Measurements from ENCODE around the gene HSD3B7. TPM values are rescaled to one million over a fixed set of nuclear protein-coding genes. Genes with fewer than 3 reads are reported as not detected.
A peak's percentile ranks its signal among the peaks of the same experiment; 100 is the strongest.

HSD3B7 gene
- polyA plus RNA-seq, 1 donor (not counting 4 experiments of a cell fraction or from before 2014, with no cell fraction given): 2.0 TPM

DNA sequence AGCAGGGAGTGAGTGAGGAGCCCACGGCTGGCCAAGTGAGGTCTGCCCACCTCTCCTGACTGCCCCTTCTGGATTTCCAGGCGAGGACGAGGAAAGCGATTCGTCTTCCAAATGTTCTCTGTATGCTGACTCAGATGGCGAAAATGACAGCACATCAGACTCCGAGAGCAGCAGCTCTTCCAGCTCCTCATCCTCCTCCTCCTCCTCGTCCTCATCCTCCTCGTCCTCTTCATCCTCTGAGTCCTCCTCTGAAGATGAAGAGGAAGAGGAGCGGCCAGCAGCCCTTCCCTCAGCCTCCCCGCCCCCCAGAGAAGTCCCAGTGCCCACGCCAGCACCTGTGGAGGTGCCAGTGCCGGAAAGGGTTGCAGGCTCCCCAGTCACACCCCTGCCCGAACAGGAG is 13.7 kb upstream of the HSD3B7 start:
- no peak for DNase-seq (ENCODE audit: low read depth, low spot score)
- FAIRE-seq: no peak
- no peaks in the 10 kb centered on the region for H3K9me3 ChIP-seq (ENCODE audit: control insufficient read depth, low read depth, low read length)

DNA sequence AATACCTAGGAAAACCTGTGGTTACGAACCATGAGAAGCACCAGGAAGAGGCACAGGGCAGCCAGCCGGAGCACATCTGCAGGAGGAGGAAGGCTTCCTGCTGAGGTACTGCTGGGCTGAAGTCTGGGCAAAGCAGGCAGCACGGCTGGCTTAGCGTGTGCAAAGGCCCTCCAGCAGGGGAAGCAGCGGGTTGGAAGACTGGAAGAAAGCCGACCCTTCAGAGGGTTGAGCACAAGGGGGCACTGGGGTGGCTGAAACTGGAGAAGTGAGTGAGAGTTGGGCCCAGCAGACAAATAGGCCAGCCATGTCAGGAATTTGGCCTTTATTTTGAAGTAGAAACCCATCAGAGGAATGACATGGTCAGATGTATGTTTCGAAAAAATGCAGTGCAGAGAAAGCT is 12.1 kb upstream of the HSD3B7 start:
- H3K9me3 ChIP-seq (ENCODE audit: control insufficient read depth, low read depth, low read length): no peaks in the 10 kb centered on the region
- H3K27me3 ChIP-seq (ENCODE audit: control insufficient read depth, extremely low read depth, insufficient read depth, low read length): no peaks in the 10 kb centered on the region
- FAIRE-seq: no peak
- no peak overlapping the region for H3K4me3 ChIP-seq (ENCODE audit: control insufficient read depth in 2 of 3, extremely low read depth in 1 of 3, insufficient read depth in 2 of 3, low read depth in 1 of 3, low read length in 3 of 3)
- H3K4me2 ChIP-seq (ENCODE audit: control insufficient read depth, extremely low read depth, insufficient read depth, low read depth, low read length): no peak overlapping the region
- H4K20me1 ChIP-seq (ENCODE audit: control insufficient read depth, extremely low read depth, insufficient read depth, low read length): peaks cover 2% of the 10 kb centered on the region
- H3K4me1 ChIP-seq (ENCODE audit: control insufficient read depth, extremely low read depth, insufficient read depth, low read length): no peaks in the 10 kb centered on the region
- dilution Hi-C loops (cut with MboI; ENCODE audit: extremely low pct_ligation_motif_present, low sequenced_read_pairs): no loop called here
- DNase-seq (ENCODE audit: low read depth, low spot score): no peak
- no peak overlapping the region for H3K9ac ChIP-seq (ENCODE audit: control insufficient read depth, extremely low read depth, insufficient read depth, low read length)
- H3K27ac ChIP-seq (ENCODE audit: control insufficient read depth, insufficient read depth, low read length): no peak overlapping the region
- H3K36me3 ChIP-seq (ENCODE audit: control insufficient read depth in 2 of 2, extremely low read depth in 1 of 2, insufficient read depth in 2 of 2, low read length in 2 of 2): peaks cover 38 to 46% of the 10 kb centered on the region in 2 experiments
- H2AFZ ChIP-seq (ENCODE audit: control insufficient read depth, low read length): no peak overlapping the region
- no peaks in the 10 kb centered on the region for H3K9me1 ChIP-seq (ENCODE audit: control insufficient read depth, extremely low read depth, insufficient read depth, low read length)
- peak in 1 of 3 experiments; percentile 13 for TF ChIP-seq CTCF (optimal IDR thresholded peaks at IDR 0.05 in 1 of 3, IDR thresholded peaks at IDR 0.05 in 1 of 3, conservative IDR thresholded peaks at IDR 0.05 in 1 of 3; ENCODE audit: extremely low read depth in 1 of 3, insufficient read depth in 2 of 3, low read length in 3 of 3)
- no peak for TF ChIP-seq EZH2 (IDR thresholded peaks at IDR 0.05; ENCODE audit: low read length)
- peaks cover 3% of the 10 kb centered on the region for H3K79me2 ChIP-seq (ENCODE audit: control insufficient read depth, insufficient read depth, low read length)

More for the DNA sequence above, 13.7 kb upstream of the HSD3B7 start:
- Histone ChIP-seq H3K27me3 (ENCODE audit: control insufficient read depth, extremely low read depth, insufficient read depth, low read length) (no peaks in the 10 kb centered on the region), H4K20me1 (ENCODE audit: control insufficient read depth, extremely low read depth, insufficient read depth, low read length) (no peaks in the 10 kb centered on the region), H3K4me3 (ENCODE audit: control insufficient read depth in 2 of 3, extremely low read depth in 1 of 3, insufficient read depth in 2 of 3, low read depth in 1 of 3, low read length in 3 of 3) (no peak overlapping the region), H2AFZ (ENCODE audit: control insufficient read depth, low read length) (no peak overlapping the region), H3K79me2 (ENCODE audit: control insufficient read depth, insufficient read depth, low read length) (no peaks in the 10 kb centered on the region), H3K36me3 (ENCODE audit: control insufficient read depth in 2 of 2, extremely low read depth in 1 of 2, insufficient read depth in 2 of 2, low read length in 2 of 2) (peaks cover 34 to 51% of the 10 kb centered on the region in 2 experiments), H3K4me1 (ENCODE audit: control insufficient read depth, extremely low read depth, insufficient read depth, low read length) (no peaks in the 10 kb centered on the region), H3K9ac (ENCODE audit: control insufficient read depth, extremely low read depth, insufficient read depth, low read length) (no peak overlapping the region), H3K27ac (ENCODE audit: control insufficient read depth, insufficient read depth, low read length) (no peak overlapping the region), H3K4me2 (ENCODE audit: control insufficient read depth, extremely low read depth, insufficient read depth, low read depth, low read length) (no peak overlapping the region), H3K9me1 (ENCODE audit: control insufficient read depth, extremely low read depth, insufficient read depth, low read length) (no peaks in the 10 kb centered on the region)
- dilution Hi-C loops (cut with MboI; ENCODE audit: extremely low pct_ligation_motif_present, low sequenced_read_pairs): no loop called here
- no peak for TF ChIP-seq EZH2 (IDR thresholded peaks at IDR 0.05; ENCODE audit: low read length)
- no peak for TF ChIP-seq CTCF (optimal IDR thresholded peaks at IDR 0.05 in 1 of 3, IDR thresholded peaks at IDR 0.05 in 1 of 3, conservative IDR thresholded peaks at IDR 0.05 in 1 of 3; ENCODE audit: extremely low read depth in 1 of 3, insufficient read depth in 2 of 3, low read length in 3 of 3)
